Ishikawa (cell line): ENCODE results near the gene CR1.

Experiments used
- CEBPB ChIP-seq: IDR thresholded peaks from 2 replicates; pipeline ENCODE4 v1.6.1; 2012
- CREB1 ChIP-seq: IDR thresholded peaks from 2 replicates; pipeline ENCODE4 v1.6.1; 2012; ENCODE audit warnings: low read depth
- EGR1 ChIP-seq: IDR thresholded peaks from 2 replicates; pipeline ENCODE4 v1.6.1; 2012
- EP300 ChIP-seq: IDR thresholded peaks from 2 replicates; pipeline ENCODE4 v1.6.1; 2012; ENCODE audit warnings: borderline replicate concordance
- FOXM1 ChIP-seq: IDR thresholded peaks from 2 replicates; pipeline ENCODE4 v1.6.1; 2012; ENCODE audit warnings: low read depth, borderline replicate concordance
- NFIC ChIP-seq: IDR thresholded peaks from 2 replicates; pipeline ENCODE4 v1.6.1; 2012
- RAD21 ChIP-seq: IDR thresholded peaks from 2 replicates; pipeline ENCODE4 v1.6.1; 2012; ENCODE audit warnings: low read depth
- TAF1 ChIP-seq: IDR thresholded peaks from 2 replicates; pipeline ENCODE4 v1.6.1; 2012; ENCODE audit warnings: low read depth, mild to moderate bottlenecking
- TCF12 ChIP-seq: IDR thresholded peaks from 2 replicates; pipeline ENCODE4 v1.6.1; 2012; ENCODE audit warnings: low read depth
- TEAD4 ChIP-seq: IDR thresholded peaks from 2 replicates; pipeline ENCODE4 v1.6.1; 2012
- YY1 ChIP-seq: IDR thresholded peaks from 2 replicates; pipeline ENCODE4 v1.6.1; 2012; ENCODE audit warnings: low read depth
- ZBTB7A ChIP-seq: IDR thresholded peaks from 2 replicates; pipeline ENCODE4 v1.6.1; 2012; ENCODE audit warnings: low read depth
- TF ChIP-seq, protein P1 (sequence below): IDR thresholded peaks from 2 replicates; pipeline ENCODE4 v1.6.1; 2012
- TF ChIP-seq, protein P2 (sequence below): IDR thresholded peaks from 2 replicates; pipeline ENCODE4 v1.6.1; 2012; ENCODE audit warnings: low read depth, mild to moderate bottlenecking
- TF ChIP-seq, protein P3 (sequence below): IDR thresholded peaks from 2 replicates; pipeline ENCODE4 v1.6.1; 2012

Gene CR1

DNA sequence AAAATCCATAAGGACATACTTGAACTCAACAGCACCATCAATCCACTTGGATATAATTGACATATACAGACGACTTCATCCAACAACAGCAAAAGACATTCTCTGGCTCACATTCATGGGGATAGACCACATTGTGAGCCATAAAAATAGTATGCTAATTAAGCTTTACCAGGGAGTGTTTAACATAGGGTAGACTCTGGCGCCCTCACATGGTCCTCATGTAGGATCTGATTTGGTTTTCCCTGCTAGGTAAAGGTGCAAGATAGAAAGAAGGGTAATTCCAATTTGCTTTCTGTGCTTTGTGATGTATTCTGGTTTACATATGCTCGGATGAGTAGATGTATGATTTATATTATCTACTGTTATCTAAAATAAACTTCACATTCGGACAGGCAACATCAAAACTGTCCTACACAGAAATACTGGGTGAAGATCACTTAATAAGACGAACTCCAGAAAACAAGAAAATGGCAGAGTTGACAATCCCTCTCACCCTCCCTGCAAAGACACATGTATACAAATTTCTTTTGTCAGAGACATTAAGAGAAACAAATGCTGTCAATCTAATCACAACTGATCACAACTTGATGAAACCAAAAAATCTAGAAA lies 176.7 kb downstream of the CR1 start:
- TF ChIP-seq RAD21 (peak; percentile 88), CREB1 (no peak)
- TF ChIP-seq, protein P1, sequence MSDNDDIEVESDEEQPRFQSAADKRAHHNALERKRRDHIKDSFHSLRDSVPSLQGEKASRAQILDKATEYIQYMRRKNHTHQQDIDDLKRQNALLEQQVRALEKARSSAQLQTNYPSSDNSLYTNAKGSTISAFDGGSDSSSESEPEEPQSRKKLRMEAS = no peak

DNA sequence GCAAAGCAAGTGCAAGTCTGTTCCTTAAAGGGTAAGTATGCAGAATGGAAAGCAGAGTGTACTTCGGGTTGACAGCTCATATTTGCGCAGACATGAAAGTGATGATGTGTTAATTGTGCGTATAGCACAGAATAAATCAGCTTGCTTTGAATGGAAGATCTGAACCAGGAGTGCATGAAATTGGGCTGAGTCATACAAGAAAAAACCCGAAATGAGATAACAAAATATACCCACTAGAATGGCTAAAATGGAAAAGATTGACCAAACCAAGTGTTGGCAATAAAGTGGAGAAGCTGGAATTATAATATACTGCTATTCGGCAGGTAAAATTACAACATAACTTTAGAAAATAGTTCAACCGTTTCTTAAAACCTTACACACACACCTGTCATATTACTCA lies 177.4 kb downstream of the CR1 start:
- TF ChIP-seq EP300 = no peak
- TF ChIP-seq EGR1 = no peak
- TF ChIP-seq YY1 = no peak
- no peak for TF ChIP-seq TCF12
- TF ChIP-seq, protein P2, sequence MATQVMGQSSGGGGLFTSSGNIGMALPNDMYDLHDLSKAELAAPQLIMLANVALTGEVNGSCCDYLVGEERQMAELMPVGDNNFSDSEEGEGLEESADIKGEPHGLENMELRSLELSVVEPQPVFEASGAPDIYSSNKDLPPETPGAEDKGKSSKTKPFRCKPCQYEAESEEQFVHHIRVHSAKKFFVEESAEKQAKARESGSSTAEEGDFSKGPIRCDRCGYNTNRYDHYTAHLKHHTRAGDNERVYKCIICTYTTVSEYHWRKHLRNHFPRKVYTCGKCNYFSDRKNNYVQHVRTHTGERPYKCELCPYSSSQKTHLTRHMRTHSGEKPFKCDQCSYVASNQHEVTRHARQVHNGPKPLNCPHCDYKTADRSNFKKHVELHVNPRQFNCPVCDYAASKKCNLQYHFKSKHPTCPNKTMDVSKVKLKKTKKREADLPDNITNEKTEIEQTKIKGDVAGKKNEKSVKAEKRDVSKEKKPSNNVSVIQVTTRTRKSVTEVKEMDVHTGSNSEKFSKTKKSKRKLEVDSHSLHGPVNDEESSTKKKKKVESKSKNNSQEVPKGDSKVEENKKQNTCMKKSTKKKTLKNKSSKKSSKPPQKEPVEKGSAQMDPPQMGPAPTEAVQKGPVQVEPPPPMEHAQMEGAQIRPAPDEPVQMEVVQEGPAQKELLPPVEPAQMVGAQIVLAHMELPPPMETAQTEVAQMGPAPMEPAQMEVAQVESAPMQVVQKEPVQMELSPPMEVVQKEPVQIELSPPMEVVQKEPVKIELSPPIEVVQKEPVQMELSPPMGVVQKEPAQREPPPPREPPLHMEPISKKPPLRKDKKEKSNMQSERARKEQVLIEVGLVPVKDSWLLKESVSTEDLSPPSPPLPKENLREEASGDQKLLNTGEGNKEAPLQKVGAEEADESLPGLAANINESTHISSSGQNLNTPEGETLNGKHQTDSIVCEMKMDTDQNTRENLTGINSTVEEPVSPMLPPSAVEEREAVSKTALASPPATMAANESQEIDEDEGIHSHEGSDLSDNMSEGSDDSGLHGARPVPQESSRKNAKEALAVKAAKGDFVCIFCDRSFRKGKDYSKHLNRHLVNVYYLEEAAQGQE = no peak
- no peak for TF ChIP-seq TAF1
- no peak for TF ChIP-seq ZBTB7A
- no peak for TF ChIP-seq TEAD4
- TF ChIP-seq RAD21 = no peak
- TF ChIP-seq, protein P3, sequence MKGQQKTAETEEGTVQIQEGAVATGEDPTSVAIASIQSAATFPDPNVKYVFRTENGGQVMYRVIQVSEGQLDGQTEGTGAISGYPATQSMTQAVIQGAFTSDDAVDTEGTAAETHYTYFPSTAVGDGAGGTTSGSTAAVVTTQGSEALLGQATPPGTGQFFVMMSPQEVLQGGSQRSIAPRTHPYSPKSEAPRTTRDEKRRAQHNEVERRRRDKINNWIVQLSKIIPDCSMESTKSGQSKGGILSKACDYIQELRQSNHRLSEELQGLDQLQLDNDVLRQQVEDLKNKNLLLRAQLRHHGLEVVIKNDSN = no peak
- TF ChIP-seq, protein P1 = no peak
- no peak for TF ChIP-seq NFIC
- no peak for TF ChIP-seq FOXM1
- no peak for TF ChIP-seq CREB1
- TF ChIP-seq CEBPB = no peak

DNA sequence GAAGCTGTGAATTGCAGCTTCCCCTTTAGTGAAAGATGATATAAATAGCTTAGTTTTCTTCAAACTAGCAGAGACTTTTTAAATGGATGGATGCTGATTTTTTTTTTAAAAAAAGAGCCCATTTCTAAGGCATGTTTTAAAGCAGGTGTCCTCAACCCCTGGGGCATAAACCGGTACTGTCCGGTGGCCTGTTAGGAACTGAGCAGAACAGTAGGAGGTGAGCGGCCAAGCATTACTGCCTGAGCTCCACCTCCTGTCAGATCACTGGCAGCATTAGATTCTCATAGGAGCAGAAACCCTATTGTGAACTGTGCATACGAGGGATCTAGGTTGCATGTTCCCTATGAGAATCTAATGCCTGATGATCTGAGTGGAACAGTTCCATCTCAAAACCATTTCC lies 180.2 kb downstream of the CR1 start:
- TF ChIP-seq ZBTB7A = no peak
- TF ChIP-seq TAF1 = no peak
- no peak for TF ChIP-seq TEAD4
- no peak for TF ChIP-seq TCF12
- no peak for TF ChIP-seq EGR1
- no peak for TF ChIP-seq NFIC
- TF ChIP-seq, protein P3 = no peak
- TF ChIP-seq EP300 = no peak
- no peak for TF ChIP-seq YY1
- TF ChIP-seq, protein P1 = no peak
- no peak for TF ChIP-seq CREB1
- TF ChIP-seq, protein P2 = no peak
- TF ChIP-seq CEBPB = no peak
- no peak for TF ChIP-seq RAD21

DNA sequence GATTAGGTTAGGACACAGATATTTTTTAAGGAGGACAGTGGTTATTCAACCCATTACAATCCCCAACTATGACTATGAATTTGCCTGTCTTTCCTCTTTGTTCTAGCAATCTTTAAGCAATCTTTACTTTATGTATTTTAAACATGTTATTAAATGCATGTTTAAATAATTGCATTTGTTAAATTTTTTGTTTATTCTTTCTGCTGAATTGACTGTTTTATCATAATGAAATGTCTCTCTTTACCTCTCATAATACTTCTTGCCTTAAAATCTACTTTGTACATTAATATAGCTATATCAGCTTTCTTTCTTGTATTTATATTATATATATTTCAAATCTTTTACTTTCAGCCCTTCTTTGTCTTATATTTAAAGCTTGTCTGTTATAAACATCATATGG lies 195.1 kb downstream of the CR1 start:
- TF ChIP-seq CEBPB = no peak
- TF ChIP-seq, protein P3 = no peak
- TF ChIP-seq, protein P2 = no peak
- TF ChIP-seq TCF12 = no peak
- TF ChIP-seq RAD21 = no peak
- TF ChIP-seq NFIC = no peak
- TF ChIP-seq TEAD4 = no peak
- no peak for TF ChIP-seq CREB1
- no peak for TF ChIP-seq EP300
- no peak for TF ChIP-seq YY1
